NCI-H2227 (cell line): ENCODE data around the gene PDE4A.
"Not testable (repeated sequence)": the region's sequence is repeated elsewhere in the genome, so short reads cannot be mapped to it uniquely, and the experiment has no call there.

Experiments
- DNase-seq: peaks from one replicate; lab custom pipeline; 2025; ENCODE audit not compliant: unreplicated experiment; lab: John Stamatoyannopoulos, UW

Gene PDE4A

GRCh38 chr19:10403137-10404021 is 17.0 kb upstream of the PDE4A start, which contains the start of gene CDC37:
CDC37 (minus strand) TSS chr19:10403542; CDS start chr19:10403479, 63 bp downstream.
- DNase-seq, result peak; percentile 95

- no peak for DNase-seq
Measured at GRCh38 chr19:10404888-10405820, 15.2 kb upstream of the PDE4A start.

DNA sequence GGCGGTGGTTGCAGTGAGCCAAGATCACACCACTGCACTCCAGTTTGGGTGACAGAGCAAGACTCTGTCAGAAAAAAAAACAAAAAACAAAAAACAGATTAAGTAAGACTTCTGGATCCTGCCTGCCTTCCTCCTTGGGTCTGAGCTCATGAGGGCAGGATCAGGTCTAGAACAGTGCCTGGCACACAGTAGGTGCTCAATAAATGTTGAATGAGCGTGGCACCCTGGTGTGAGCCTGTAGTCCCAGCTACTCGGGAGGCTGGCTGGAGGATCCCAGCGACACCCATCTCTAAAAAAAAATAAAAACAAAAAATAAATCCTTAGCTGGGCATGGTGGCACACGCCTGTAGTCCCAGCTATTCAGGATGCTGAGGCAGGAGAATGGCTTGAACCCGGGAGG is 14.1 kb upstream of the PDE4A start:
- DNase-seq, result no peak

DNA sequence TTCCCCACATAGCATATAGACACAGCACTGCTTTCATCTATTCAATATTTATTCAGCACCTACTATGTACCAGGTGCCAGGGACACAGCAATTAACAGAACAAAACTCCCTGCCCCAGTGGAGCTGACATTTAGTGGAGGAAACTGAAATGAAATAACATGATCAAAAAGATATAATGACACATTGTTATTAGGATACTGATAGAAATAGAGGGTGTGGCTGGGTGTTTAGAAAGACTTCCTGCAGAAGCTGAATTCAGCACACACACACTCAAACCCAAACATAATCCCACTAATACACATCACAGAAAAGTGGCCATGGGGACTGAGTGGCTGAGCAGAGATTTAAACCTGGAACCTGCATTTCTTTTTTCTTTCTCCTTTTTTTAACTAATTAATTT is 13.2 kb upstream of the PDE4A start:
- no peak for DNase-seq

- no peak for DNase-seq
Measured at GRCh38 chr19:10408511-10409283, 11.6 kb upstream of the PDE4A start.

DNA sequence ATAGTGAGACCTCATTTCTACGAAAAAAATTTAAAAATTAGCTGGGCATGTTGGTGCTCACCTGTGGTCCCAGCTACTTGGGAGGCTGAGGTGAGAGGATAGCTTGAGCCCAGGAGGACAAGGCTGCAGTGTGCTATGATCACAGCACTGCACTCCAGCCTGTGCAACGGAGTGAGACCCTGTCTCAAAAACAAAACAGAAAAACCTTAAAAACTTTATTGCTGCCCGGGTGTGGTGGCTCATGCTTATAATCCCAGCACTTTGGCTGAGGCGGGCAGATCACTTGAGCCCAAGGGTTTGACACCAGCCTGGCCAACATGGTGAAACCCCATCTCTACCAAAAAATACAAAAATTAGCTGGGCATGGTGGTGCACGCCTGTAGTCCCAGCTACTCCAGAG is 9.1 kb upstream of the PDE4A start:
- not testable (repeated sequence) for DNase-seq

GRCh38 chr19:10412257-10412977 is 7.9 kb upstream of the PDE4A start:
- DNase-seq, result peak; percentile 14

DNA sequence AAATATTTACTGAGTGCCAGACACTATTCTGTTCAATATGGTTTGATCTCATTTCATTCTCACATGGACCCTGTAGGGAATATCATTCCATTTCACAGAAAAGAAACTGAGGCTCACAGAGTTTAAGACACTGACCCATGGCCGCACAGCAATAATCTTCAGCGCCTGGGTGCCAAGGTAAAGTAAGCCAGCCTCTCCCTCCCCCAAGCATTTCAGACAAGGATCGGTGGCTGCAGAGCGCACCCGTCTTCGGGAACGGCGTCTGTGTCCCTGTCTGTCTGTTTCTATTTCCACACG is 4.3 kb upstream of the PDE4A start:
- no peak for DNase-seq

GRCh38 chr19:10416380-10417257 is 3.7 kb upstream of the PDE4A start:
- DNase-seq, result peak; percentile 92

DNA sequence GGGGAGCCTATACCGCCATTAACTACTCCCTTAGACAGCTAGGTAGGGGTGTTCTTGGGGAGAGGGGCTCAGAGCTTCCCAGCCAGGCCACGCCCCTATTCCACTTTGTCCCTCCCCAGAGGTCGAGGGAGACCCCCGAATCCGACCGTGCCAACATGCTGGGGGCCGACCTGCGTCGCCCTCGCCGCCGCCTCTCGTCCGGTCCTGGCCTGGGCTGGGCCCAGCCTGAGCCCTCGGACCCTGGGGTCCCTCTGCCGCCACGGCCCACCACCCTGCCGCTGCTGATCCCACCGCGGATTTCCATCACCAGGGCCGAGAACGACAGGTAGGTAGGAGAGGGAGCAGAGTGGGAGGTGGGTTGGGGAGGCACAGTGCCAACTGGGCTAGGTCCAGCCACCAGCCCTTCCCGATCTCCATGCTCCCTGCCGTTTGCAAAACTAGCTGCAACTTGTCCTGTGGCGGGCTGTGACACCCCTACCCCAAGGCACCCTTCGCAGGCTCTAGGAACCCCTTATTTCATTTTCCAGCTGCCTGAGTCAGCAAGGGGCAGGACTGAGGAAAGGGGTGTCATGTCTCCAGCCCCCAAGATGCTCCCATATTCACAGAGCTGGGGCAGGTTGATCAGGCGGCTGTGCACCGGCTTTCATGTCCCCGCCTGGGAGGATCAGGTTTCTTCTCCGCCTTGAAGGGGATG is 2.6 kb upstream of the PDE4A start:
- peak; percentile 17 for DNase-seq

DNA sequence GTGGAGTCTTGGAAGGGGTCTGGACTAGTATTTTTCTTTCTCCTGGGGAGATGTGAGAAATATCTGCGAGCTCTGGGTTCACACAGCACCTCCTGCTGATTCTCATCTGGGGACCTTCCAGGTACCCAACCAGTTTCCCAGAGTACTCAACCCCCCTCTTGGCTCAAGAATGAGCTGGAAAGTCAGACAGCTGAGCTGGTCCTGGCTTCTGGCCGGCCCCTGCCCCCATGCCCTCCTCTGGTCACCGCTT is 2.2 kb upstream of the PDE4A start:
- DNase-seq, result no peak

DNA sequence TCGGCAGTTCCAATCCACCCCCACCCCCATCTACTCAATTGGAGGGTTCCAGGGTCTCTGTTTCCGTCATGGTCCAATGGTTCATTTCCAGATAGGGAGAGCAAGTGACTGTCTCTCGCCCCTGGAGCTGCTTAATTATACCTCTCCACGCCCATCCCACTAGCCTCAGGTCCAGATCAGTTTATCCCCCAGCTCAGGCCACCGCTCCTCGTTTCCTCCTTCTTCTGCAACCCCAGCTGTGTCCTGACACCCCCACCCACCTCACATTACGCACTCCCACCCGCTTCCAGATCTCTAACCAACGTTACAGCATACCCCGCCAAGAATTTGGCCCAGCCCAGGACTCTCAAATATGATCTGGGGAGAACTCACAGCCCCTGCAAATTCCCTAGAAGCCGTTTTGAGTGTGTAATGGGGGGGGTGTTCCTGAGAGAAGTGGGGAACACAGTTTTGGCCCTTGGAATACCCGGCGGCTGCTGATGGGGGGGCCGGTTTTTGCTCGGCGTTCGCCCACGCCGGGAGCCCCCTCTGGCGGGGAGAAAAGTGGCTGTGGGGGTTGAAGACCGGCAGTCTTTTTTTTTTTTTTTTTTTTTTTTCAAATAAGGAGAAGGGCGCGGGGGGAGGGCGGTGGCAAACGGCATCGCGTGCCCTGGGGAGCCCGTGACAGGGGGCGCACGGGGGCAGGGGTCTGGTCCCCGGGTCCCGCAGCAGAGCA is 1.7 kb upstream of the PDE4A start:
- DNase-seq, result peak; percentile 26

GRCh38 chr19:10419200-10419645 is 1.1 kb upstream of the PDE4A start:
- no peak for DNase-seq

GRCh38 chr19:10419646-10420443 is 493 bp upstream of the PDE4A start:
- peak; percentile 82 for DNase-seq

GRCh38 chr19:10421240-10422045 is 1.1 kb downstream of the PDE4A start:
- DNase-seq, result no peak

DNA sequence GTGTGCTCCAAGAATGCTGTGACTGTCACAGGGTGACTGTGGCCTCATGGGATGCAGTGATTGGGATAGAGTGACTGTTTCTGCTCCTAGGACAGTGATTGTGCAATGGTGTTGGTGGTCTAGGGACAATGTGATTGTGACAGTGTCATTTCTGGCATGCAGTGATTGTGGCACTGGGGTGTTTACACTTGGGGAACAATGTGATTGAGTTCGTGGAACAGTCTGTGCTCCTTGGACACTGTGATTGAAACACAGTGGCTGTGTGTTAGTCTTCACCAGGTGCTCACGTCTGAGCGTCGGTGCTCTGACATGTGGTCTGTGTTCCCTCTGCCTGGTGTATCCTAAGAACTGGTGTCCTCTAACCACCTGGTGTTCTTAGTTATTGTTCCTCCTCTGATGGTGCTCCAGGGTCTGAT is 1.7 kb downstream of the PDE4A start:
- no peak for DNase-seq

DNA sequence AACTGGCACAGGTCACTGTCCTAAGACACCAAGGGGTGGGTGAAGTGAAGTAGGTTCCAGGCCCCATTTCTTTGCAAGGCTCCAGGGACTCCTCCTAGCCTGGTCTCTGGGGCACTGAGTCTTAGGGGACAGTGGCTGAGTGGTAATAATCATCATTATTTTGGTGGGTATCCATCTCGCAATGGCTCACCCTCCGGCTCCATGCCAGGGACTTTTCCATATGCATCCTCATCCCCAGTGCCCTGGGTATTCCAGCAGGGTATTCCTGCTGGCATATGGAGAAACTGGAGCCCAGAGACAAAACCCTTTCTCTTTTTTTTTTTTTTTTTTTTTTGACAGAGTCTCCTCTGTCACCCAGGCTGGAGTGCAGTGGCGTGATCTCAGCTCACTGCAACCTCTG is 2.5 kb downstream of the PDE4A start:
- no peak for DNase-seq
